ENCODE measurements around the gene SYCP2.

SYCP2 gene

GRCh38 chr20:59949911-59950310 is 16.5 kb upstream of the SYCP2 start:
- no peak overlapping the region for H3K27ac Mint-ChIP-seq
- no peak overlapping the region for H3K4me3 Mint-ChIP-seq
- DNase-seq (no peak), ATAC-seq (replicated peaks) (no peak)
- H3K9me3 Mint-ChIP-seq: no peaks in the 10 kb centered on the region
- peaks cover 4 to 20% of the 10 kb centered on the region in 2 donors for H3K4me1 Mint-ChIP-seq
- H3K36me3 Mint-ChIP-seq: peaks cover 7 to 8% of the 10 kb centered on the region in 2 donors
- no peaks in the 10 kb centered on the region for H3K27me3 Mint-ChIP-seq

DNA sequence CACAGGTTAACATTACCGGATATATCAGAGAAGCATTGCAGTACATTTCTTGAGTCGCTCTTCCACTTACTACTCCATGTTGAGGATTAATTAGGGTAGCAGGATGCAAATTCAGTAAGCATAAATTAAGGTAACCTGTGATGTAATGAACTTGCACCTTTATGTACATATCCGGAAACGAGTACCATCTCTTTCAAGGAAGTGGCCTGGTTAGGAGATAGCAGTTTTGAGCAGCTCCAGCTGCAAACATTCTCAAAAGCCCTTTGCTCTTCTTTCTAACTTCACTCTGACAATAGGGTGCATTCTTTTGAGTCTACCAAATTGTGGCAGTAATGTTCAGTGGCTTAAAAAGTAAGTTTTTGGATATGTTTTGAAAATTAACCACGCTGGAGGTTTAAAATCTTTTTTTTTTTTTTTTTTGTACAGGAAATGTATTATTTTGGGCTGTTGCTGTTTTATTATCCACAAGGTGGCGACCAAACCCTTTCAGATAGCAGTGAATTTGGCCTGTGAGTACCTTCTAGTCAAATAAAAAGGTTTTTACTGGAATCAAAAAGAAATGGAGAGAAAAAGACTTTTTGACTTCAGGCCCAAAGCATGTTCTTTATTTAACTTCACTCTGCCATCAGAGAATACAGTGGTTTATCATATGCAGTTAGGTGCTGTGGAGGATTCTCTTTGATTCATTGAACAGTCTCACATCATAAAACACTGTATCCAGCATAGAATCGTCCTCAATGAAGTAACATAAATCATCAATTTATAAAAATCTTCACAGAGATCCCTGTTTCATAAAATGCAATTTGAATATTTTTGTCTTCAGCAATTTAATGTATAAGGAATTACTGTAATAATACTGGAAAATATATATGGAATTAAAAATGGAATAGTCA is 15.6 kb upstream of the SYCP2 start:
- Mint-ChIP-seq H3K9me3 (no peaks in the 10 kb centered on the region), H3K4me3 (peak overlapping the region in 1 of 2 donors; percentile 14), H3K4me1 (peaks cover 4 to 20% of the 10 kb centered on the region in 2 donors), H3K36me3 (peaks cover 12 to 15% of the 10 kb centered on the region in 2 donors), H3K27me3 (no peaks in the 10 kb centered on the region), H3K27ac (peak overlapping the region; percentile 51)
- no peak for DNase-seq
- peak; percentile 52 to 55 for ATAC-seq (replicated peaks)

DNA sequence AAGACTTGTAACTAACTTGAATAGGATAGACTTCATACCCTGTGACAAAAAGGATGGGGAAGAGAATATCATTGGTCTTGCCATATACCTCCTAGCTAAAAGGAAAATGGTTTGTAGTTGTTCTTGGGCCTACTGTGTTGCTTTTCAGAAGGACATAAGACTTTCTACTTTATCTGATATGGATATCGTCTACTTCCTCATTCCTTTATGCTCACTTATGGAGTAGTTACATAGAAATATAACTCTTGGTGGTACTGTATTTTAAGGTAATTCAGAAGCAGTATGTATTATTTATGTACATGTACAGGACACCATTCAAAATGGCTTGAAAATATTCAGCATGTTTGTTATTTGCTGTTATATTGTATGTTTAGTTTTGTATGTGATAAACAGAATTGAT is 14.8 kb upstream of the SYCP2 start:
- DNase-seq (no peak), ATAC-seq (replicated peaks) (no peak)
- peaks cover 12 to 16% of the 10 kb centered on the region in 2 donors for H3K36me3 Mint-ChIP-seq
- H3K27me3 Mint-ChIP-seq: no peaks in the 10 kb centered on the region
- no peak overlapping the region for H3K4me3 Mint-ChIP-seq
- H3K9me3 Mint-ChIP-seq: no peaks in the 10 kb centered on the region
- H3K4me1 Mint-ChIP-seq: peaks cover 4 to 20% of the 10 kb centered on the region in 2 donors
- no peak overlapping the region for H3K27ac Mint-ChIP-seq

GRCh38 chr20:59947376-59947775 is 13.9 kb upstream of the SYCP2 start:
- ATAC-seq (replicated peaks): no peak
- H3K27ac Mint-ChIP-seq: no peak overlapping the region

DNA sequence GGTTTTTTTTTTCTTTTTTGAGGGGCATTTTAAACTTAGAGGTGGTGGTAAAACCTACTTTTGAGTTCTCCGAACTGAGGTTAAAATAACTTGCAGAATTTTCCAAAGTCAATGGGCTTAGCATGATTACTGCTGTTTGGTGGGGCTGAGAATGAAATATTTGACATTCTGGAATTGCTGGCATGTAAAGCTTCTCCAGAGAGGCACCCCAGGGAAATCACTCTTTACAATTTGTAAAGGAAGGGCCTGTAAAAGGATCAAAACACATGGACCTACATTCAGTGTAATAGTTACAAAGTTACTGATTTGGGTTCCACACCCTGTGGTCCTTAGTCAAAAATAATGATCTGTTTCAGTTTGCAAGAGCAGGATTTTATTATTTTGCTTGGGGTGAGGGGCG is 12.3 kb upstream of the SYCP2 start:
- Mint-ChIP-seq H3K4me3 (no peak overlapping the region), H3K9me3 (no peaks in the 10 kb centered on the region), H3K27ac (no peak overlapping the region), H3K27me3 (no peaks in the 10 kb centered on the region), H3K36me3 (peaks cover 7 to 8% of the 10 kb centered on the region in 2 donors), H3K4me1 (peaks cover 13 to 19% of the 10 kb centered on the region in 2 donors)
- ATAC-seq (replicated peaks) (no peak), DNase-seq (no peak)

More at GRCh38 chr20:59947376-59947775, 13.9 kb upstream of the SYCP2 start:
- H3K4me1 Mint-ChIP-seq: peaks cover 4 to 20% of the 10 kb centered on the region in 2 donors
- no peak overlapping the region for H3K4me3 Mint-ChIP-seq
- no peaks in the 10 kb centered on the region for H3K27me3 Mint-ChIP-seq
- H3K9me3 Mint-ChIP-seq: no peaks in the 10 kb centered on the region
- DNase-seq: no peak
- peaks cover 12% of the 10 kb centered on the region in 2 donors for H3K36me3 Mint-ChIP-seq

GRCh38 chr20:59945175-59945574 is 11.7 kb upstream of the SYCP2 start:
- H3K27ac Mint-ChIP-seq: no peak overlapping the region
- DNase-seq (no peak), ATAC-seq (replicated peaks) (no peak)
- peaks cover 7 to 8% of the 10 kb centered on the region in 2 donors for H3K36me3 Mint-ChIP-seq
- H3K9me3 Mint-ChIP-seq: no peaks in the 10 kb centered on the region
- H3K4me1 Mint-ChIP-seq: peaks cover 13 to 17% of the 10 kb centered on the region in 2 donors
- no peaks in the 10 kb centered on the region for H3K27me3 Mint-ChIP-seq
- H3K4me3 Mint-ChIP-seq: no peak overlapping the region

DNA sequence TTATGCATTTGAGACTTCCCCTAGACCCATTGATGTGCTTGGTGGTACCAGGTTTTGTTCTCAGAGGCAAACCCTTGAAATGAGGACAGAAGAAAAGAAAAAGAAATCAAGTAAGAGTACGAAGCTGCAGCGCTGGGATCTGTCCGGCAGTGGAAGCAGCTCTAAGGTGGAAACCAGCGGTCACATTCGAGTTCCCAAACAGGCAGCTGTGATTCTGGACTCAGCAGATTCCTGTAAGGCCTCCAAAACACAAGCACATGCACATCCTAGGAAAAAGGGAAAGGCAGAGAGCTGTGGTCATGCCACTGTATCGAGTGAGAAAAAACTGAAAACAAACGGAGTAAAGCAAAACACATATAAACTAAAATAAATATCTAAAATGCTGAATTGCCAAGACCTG is 11.3 kb upstream of the SYCP2 start:
- Mint-ChIP-seq H3K9me3 (no peaks in the 10 kb centered on the region), H3K4me3 (no peak overlapping the region), H3K27ac (no peak overlapping the region), H3K4me1 (peaks cover 13 to 17% of the 10 kb centered on the region in 2 donors), H3K36me3 (peaks cover 7 to 8% of the 10 kb centered on the region in 2 donors), H3K27me3 (no peaks in the 10 kb centered on the region)
- ATAC-seq (replicated peaks) (no peak), DNase-seq (no peak)

- ATAC-seq (replicated peaks): no peak
- H3K36me3 Mint-ChIP-seq: peaks cover 12 to 13% of the 10 kb centered on the region in 2 donors
- H3K4me3 Mint-ChIP-seq: no peak overlapping the region
- H3K9me3 Mint-ChIP-seq: no peaks in the 10 kb centered on the region
- H3K27me3 Mint-ChIP-seq: no peaks in the 10 kb centered on the region
- no peak overlapping the region for H3K27ac Mint-ChIP-seq
- peaks cover 13 to 19% of the 10 kb centered on the region in 2 donors for H3K4me1 Mint-ChIP-seq
- DNase-seq: no peak
These were observed 8.8 kb upstream of the SYCP2 start for GRCh38 chr20:59942245-59942644.

- H3K4me3 Mint-ChIP-seq: peak overlapping the region; percentile 98 to 99
- no peak for ATAC-seq (replicated peaks)
- peaks cover 13 to 19% of the 10 kb centered on the region in 2 donors for H3K4me1 Mint-ChIP-seq
- DNase-seq: no peak
- H3K27me3 Mint-ChIP-seq: no peaks in the 10 kb centered on the region
- peaks cover 12 to 13% of the 10 kb centered on the region in 2 donors for H3K36me3 Mint-ChIP-seq
- peak overlapping the region; percentile 99 for H3K27ac Mint-ChIP-seq
- no peaks in the 10 kb centered on the region for H3K9me3 Mint-ChIP-seq
These were observed 7.5 kb upstream of the SYCP2 start for GRCh38 chr20:59940956-59941294.

DNA sequence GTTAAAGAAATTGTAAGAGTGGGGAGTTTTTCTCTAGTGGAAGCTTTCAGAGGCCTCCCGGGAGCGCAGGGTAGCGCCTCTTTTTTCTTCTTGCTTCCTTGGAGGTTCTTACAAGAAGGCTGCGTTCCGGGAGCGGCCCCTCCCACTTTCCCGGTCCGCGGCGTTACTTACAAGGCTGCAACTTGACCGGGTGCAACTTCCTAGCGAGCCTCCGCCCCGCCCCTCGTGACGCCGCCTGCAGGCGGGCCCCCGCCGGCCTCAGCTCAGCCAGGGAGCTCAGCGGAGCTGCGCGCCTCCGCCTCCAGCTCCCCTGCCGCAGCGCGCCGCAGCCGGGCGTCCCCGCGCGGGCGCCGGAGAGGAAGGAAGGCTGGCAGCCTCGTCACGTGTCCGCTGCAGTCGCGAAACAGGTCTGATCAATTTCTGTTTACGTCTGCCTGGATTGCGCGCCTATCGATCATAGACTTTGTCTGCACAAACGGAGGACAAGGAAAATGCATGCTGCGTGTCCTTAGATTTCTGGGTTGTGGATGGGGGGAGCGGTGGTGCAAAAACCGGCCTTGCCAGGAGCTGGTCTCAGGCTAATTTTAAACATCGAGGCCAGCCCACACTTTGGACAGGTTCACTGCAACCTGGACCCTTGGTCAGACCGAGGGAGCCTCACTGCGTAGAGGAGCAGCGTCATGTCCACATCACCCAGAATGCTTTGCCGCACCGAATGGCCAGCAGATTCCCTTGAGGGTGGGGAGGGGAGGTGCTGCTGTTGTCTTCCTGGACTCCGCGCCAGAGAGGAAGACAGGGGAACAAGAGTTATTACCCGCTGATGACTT is 6.9 kb upstream of the SYCP2 start, which contains the start of the genes FAM217B and PPP1R3D:
Gene FAM217B (plus strand): TSS at position 261 of the 827 bp plus-strand sequence. CDS start 3,555 bp downstream, outside the sequence.
Gene PPP1R3D (minus strand): TSS at position 177 of the 827 bp plus-strand sequence. CDS start 374 bp downstream, outside the sequence.
- Mint-ChIP-seq H3K4me3 (peak within 1 kb of the TSS; percentile 98 to 99), H3K27me3 (no peaks in the 10 kb centered on the region), H3K36me3 (peaks cover 12 to 13% of the 10 kb centered on the region in 2 donors), H3K9me3 (no peaks in the 10 kb centered on the region), H3K27ac (peak within 1 kb of the TSS; percentile 99), H3K4me1 (peaks cover 13 to 19% of the 10 kb centered on the region in 2 donors)
- peak; percentile 92 for DNase-seq
- peak; percentile 95 to 96 for ATAC-seq (replicated peaks)

DNA sequence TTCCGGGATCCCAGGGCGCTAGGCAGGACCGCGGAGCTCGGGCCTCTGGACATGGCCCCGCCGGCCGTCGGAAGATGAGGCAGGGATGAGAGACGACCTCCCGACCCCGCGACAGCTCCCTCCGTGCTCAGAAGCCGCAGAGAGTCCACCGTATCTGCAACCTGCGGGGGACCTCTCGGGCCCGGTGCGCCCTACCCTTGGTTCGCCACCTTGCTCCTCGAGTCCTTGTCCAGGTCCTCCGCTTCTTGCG is 6.4 kb upstream of the SYCP2 start:
- H3K36me3 Mint-ChIP-seq: peaks cover 11 to 13% of the 10 kb centered on the region in 2 donors
- no peak for DNase-seq
- no peaks in the 10 kb centered on the region for H3K9me3 Mint-ChIP-seq
- ATAC-seq (replicated peaks): peak; percentile 33 to 38
- H3K4me1 Mint-ChIP-seq: peaks cover 13 to 19% of the 10 kb centered on the region in 2 donors
- H3K27ac Mint-ChIP-seq: peak overlapping the region; percentile 71
- H3K4me3 Mint-ChIP-seq: peak overlapping the region; percentile 98 to 99
- H3K27me3 Mint-ChIP-seq: no peaks in the 10 kb centered on the region

- DNase-seq: no peak
- no peaks in the 10 kb centered on the region for H3K9me3 Mint-ChIP-seq
- H3K4me1 Mint-ChIP-seq: peaks cover 13 to 19% of the 10 kb centered on the region in 2 donors
These were observed 5.8 kb upstream of the SYCP2 start for GRCh38 chr20:59939052-59939878.

DNA sequence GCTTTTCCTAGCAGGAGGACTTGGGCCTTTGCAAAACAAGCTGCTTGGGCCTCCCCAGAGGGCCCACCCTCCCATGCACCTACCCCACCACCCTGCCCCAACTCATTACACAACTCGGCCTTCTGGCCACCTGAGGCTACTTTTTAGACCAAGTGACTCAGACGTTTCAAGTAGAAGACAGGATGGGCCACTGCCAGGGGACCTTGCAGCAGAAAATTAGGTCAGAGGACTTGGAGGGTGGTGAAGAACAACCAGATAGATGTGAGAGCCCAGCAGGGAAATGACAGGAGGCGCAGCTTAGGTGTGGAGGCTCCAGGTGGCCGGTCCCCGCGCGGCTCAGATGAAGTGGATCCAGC is 5.2 kb upstream of the SYCP2 start:
- no peak for DNase-seq
- H3K9me3 Mint-ChIP-seq: no peaks in the 10 kb centered on the region
- ATAC-seq (replicated peaks): no peak
- peaks cover 14 to 19% of the 10 kb centered on the region in 2 donors for H3K4me1 Mint-ChIP-seq
- H3K36me3 Mint-ChIP-seq: peaks cover 7 to 8% of the 10 kb centered on the region in 2 donors
- peak overlapping the region; percentile 80 to 83 for H3K4me3 Mint-ChIP-seq
- H3K27me3 Mint-ChIP-seq: no peaks in the 10 kb centered on the region
- H3K27ac Mint-ChIP-seq: peak overlapping the region; percentile 61

More at GRCh38 chr20:59939052-59939878, 5.8 kb upstream of the SYCP2 start:
- H3K4me3 Mint-ChIP-seq: peak overlapping the region; percentile 98 to 99
- H3K27ac Mint-ChIP-seq: no peak overlapping the region
- no peaks in the 10 kb centered on the region for H3K27me3 Mint-ChIP-seq
- peaks cover 7 to 10% of the 10 kb centered on the region in 2 donors for H3K36me3 Mint-ChIP-seq
- ATAC-seq (replicated peaks): peak in 1 of 2 donors; percentile 0

DNA sequence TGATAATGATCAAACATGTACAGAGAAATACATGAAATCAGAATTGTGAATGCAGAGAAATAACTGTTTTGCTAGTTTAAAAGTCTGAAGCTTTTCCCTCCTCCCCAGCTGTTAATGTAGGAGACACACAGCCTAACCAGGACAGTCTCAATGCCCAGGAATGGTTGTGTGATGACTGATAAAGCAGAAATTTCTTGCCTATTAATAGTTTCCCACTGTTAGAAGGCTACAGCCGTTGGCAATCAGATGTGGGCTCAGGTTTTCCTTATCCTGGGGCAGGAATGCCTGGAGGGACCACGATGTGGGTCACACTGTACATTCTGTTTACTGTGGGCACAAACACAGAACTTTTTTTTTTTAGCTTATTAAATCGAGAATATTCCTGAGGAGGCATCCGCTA is 4.8 kb upstream of the SYCP2 start:
- Mint-ChIP-seq H3K27me3 (no peaks in the 10 kb centered on the region), H3K4me1 (peaks cover 14 to 19% of the 10 kb centered on the region in 2 donors), H3K36me3 (peaks cover 7 to 8% of the 10 kb centered on the region in 2 donors), H3K4me3 (peak overlapping the region; percentile 80 to 83), H3K9me3 (no peaks in the 10 kb centered on the region), H3K27ac (no peak overlapping the region)
- ATAC-seq (replicated peaks): no peak
- no peak for DNase-seq
